Esophagus squamous epithelium (tissue), 5 donors: ENCODE measurements around the gene SAMD11. TPM values are rescaled to one million over a fixed set of nuclear protein-coding genes. Genes with fewer than 3 reads are reported as not detected.

Experiments used
- DNase-seq: peaks from one replicate; lab custom pipeline; 2025; lab: John Stamatoyannopoulos, UW
- H3K27ac ChIP-seq, 4 donors: fragments of 200-600 bp; sonication (generic); one replicate each; pipeline ENCODE4 v1.5.1; 2016 to 2019; ENCODE audit warnings: mild to moderate bottlenecking in 1 of 4
- H3K27me3 ChIP-seq, 4 donors: fragments of 200-600 bp; sonication (generic); 1 replicate in 3 of 4; 2 replicates in 1 of 4; pipeline versions ENCODE4 v1.5.1 to v1.6.0; 2017 to 2021; ENCODE audit warnings: antibody characterized with exemption in 1 of 4
- H3K36me3 ChIP-seq, 3 donors: fragments of 200-600 bp; sonication (generic); one replicate each; pipeline ENCODE4 v1.5.1; 2016 to 2019
- H3K4me1 ChIP-seq, 3 donors: fragments of 200-600 bp; sonication (generic); one replicate each; pipeline ENCODE4 v1.5.1; 2017 to 2019
- H3K4me3 ChIP-seq, 4 donors: fragments of 200-600 bp; sonication (generic); 1 replicate in 3 of 4; 2 replicates in 1 of 4; pipeline ENCODE4 v1.5.1; 2016 to 2019; ENCODE audit warnings: mild to moderate bottlenecking in 2 of 4, moderate library complexity in 1 of 4
- H3K9me3 ChIP-seq, 3 donors: fragments of 200-600 bp; sonication (generic); one replicate each; pipeline ENCODE4 v1.5.1; 2016 to 2019
- CTCF ChIP-seq, 6 experiments: fragments of 450-650 bp in 4 of 6; fragments of 200-600 bp in 2 of 6; sonication (generic) in 2 of 6; IDR thresholded peaks; one replicate each; pipeline ENCODE4 v1.5.1; 2016 to 2019; ENCODE audit warnings: antibody characterized with exemption in 6 of 6, mild to moderate bottlenecking in 4 of 6, moderate library complexity in 4 of 6
- POLR2A ChIP-seq, 4 donors: fragments of 450-650 bp; IDR thresholded peaks; one replicate each; pipeline ENCODE4 v1.6.1; 2017; ENCODE audit warnings: antibody characterized with exemption in 4 of 4, mild to moderate bottlenecking in 4 of 4, moderate library complexity in 3 of 4
- WGBS, 2 donors: methylation state at CpG; one replicate each; pipeline ENCODE4 v1.1.5; 2018; 5-methylcytosine and 5-hydroxymethylcytosine counted together
- intact Hi-C: fragments of 100-400 bp; cut with DNase I; formaldehyde crosslinking; loops from one replicate; pipeline ENCODE4 v1.15.0; 2022
- total RNA-seq, 4 donors: library from RNA; depleted of rRNA; stranded (reverse); fragments of >200 nt; gene quantifications; one replicate each; pipeline ENCODE4 v1.1.0, GENCODE V29; 2016
- donor health status: DM: yes; HTN: yes; CAD: no.

SAMD11 gene
- total RNA-seq, 4 donors from 2014 or later = 0.48 to 0.95 (median 0.57) TPM; not detected in 1

- TF ChIP-seq POLR2A (IDR thresholded peaks at IDR 0.05) = no peak
- no peak for TF ChIP-seq CTCF (IDR thresholded peaks at IDR 0.05)
- no peak overlapping the region for H3K27ac ChIP-seq
- H3K4me1 ChIP-seq = peaks cover 14 to 41% (median 18%) of the 10 kb centered on the region in 3 donors
- intact Hi-C loops = no loop called here
- no peaks in the 10 kb centered on the region for H3K9me3 ChIP-seq
- no peak for DNase-seq
- WGBS, 2 donors = 8 to 37% methylated on average over 5 to 6 of the region's 31 CpGs
- no peak overlapping the region for H3K4me3 ChIP-seq
- no peaks in the 10 kb centered on the region for H3K36me3 ChIP-seq
- peaks cover 16 to 100% (median 20%) of the 10 kb centered on the region in 4 donors for H3K27me3 ChIP-seq
These were observed 7.3 kb upstream of the SAMD11 start for GRCh38 chr1:916173-917075.

- intact Hi-C loops = no loop called here
- no peaks in the 10 kb centered on the region for H3K36me3 ChIP-seq
- 20 to 31% methylated on average over 5 to 6 of the region's 7 CpGs for WGBS, 2 donors
- peaks cover 18 to 37% (median 18%) of the 10 kb centered on the region in 3 donors for H3K4me1 ChIP-seq
- H3K9me3 ChIP-seq = no peaks in the 10 kb centered on the region
- DNase-seq = no peak
- no peak overlapping the region for H3K4me3 ChIP-seq
- no peak overlapping the region for H3K27ac ChIP-seq
- H3K27me3 ChIP-seq = peaks cover 16 to 100% (median 25%) of the 10 kb centered on the region in 4 donors
- TF ChIP-seq CTCF (IDR thresholded peaks at IDR 0.05) = no peak
- no peak for TF ChIP-seq POLR2A (IDR thresholded peaks at IDR 0.05)
These were observed 6.7 kb upstream of the SAMD11 start for GRCh38 chr1:917076-917459.

- peaks cover 18 to 33% (median 18%) of the 10 kb centered on the region in 3 donors for H3K4me1 ChIP-seq
- no peak overlapping the region for H3K4me3 ChIP-seq
- H3K9me3 ChIP-seq = no peaks in the 10 kb centered on the region
- peaks cover 17 to 100% (median 27%) of the 10 kb centered on the region in 4 donors for H3K27me3 ChIP-seq
- no peaks in the 10 kb centered on the region for H3K36me3 ChIP-seq
- 35 to 61% methylated on average over 4 to 12 of the region's 22 CpGs for WGBS, 2 donors
- H3K27ac ChIP-seq = no peak overlapping the region
- no peak for DNase-seq
- TF ChIP-seq CTCF (IDR thresholded peaks at IDR 0.05) (no peak), POLR2A (IDR thresholded peaks at IDR 0.05) (no peak)
- intact Hi-C loops = no loop called here
These were observed 6.1 kb upstream of the SAMD11 start for GRCh38 chr1:917466-918091.

GRCh38 chr1:918353-918752 lies 5.4 kb upstream of the SAMD11 start:
- DNase-seq = no peak
- H3K27ac ChIP-seq = no peak overlapping the region
- no peaks in the 10 kb centered on the region for H3K9me3 ChIP-seq
- WGBS, 2 donors = 40% methylated on average over 2 of the region's 15 CpGs; no CpG with 5 or more reads in 1 of the 2 donors
- intact Hi-C loops = no loop called here
- peaks cover 22 to 40% (median 22%) of the 10 kb centered on the region in 3 donors for H3K4me1 ChIP-seq
- no peak overlapping the region for H3K4me3 ChIP-seq
- H3K36me3 ChIP-seq = no peaks in the 10 kb centered on the region
- TF ChIP-seq CTCF (IDR thresholded peaks at IDR 0.05) = no peak
- TF ChIP-seq POLR2A (IDR thresholded peaks at IDR 0.05) = no peak
- H3K27me3 ChIP-seq = peaks cover 20 to 100% (median 30%) of the 10 kb centered on the region in 4 donors

- H3K4me3 ChIP-seq = no peak overlapping the region
- no peak for TF ChIP-seq CTCF (IDR thresholded peaks at IDR 0.05)
- TF ChIP-seq POLR2A (IDR thresholded peaks at IDR 0.05) = no peak
- no peaks in the 10 kb centered on the region for H3K36me3 ChIP-seq
- DNase-seq = no peak
- no peaks in the 10 kb centered on the region for H3K9me3 ChIP-seq
- peaks cover 25 to 45% (median 26%) of the 10 kb centered on the region in 3 donors for H3K4me1 ChIP-seq
- intact Hi-C loops = no loop called here
- no peak overlapping the region for H3K27ac ChIP-seq
- peaks cover 20 to 100% (median 30%) of the 10 kb centered on the region in 4 donors for H3K27me3 ChIP-seq
- 85% methylated on average over 3 of the region's 6 CpGs; no CpG with 5 or more reads in 1 of the 2 donors for WGBS, 2 donors
These were observed 4.9 kb upstream of the SAMD11 start for GRCh38 chr1:918843-919242.
